ENCODE measurements around the gene FAM107B.

- no peak for TF ChIP-seq POLR2A (IDR thresholded peaks at IDR 0.05)
- TF ChIP-seq CTCF (IDR thresholded peaks at IDR 0.05), result no peak
- TF ChIP-seq POLR2AphosphoS5 (IDR thresholded peaks at IDR 0.05), result no peak
- no peak for TF ChIP-seq EP300 (IDR thresholded peaks at IDR 0.05)
Observed at GRCh38 chr10:14654821-14655382, 119.8 kb downstream of the FAM107B start.
